GM18520 (cell line): Measurements from ENCODE around the gene SCN4A.

Source experiments
- ATAC-seq: cut with Tn5 transposase; IDR thresholded peaks from one replicate; pipeline ENCODE4 v1.9.1; 2021; ENCODE audit not compliant: unreplicated experiment

The SCN4A gene

DNA sequence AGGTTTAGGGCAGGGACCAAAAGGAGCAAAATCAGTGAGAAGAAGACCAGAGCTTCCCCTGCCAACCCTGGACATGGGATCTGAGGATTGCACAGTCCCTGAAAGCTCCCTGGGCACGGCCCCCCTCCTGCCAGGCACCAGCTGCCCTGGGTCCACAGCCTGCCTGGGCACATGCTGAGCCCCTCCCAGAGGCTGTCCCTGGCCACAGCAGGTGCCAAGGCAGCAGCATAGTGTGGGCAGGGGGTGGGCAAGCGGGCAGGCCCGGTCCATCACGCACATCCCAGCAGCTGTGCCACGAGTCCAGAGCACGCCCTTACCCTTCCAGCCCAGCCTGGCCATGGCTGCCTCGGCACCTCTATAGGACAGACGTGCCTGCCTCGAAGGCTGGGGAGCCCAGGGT, 12.7 kb downstream of the SCN4A start:
- ATAC-seq = no peak

- no peak for ATAC-seq
These were observed 16.3 kb downstream of the SCN4A start for GRCh38 chr17:63956296-63956920.

DNA sequence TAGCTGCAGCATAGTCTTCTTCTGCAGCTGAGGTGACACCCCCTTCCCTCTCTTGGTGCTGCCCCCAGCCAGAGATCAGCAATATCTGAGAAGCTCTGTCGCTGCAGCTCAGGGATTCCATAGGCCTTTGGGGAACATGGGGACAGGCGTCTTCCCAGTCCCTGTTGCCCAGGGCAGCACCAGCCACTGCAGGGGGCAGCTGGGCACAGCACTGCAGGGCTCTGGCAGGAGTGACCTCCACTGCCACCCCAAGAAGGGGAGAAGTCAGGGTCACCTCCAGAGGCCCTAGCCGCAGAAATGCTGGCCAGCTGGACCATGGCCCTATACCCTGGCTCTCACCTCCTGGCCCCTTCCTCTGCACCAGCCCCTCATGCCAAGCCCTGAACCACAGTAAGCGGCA, 16.9 kb downstream of the SCN4A start:
- ATAC-seq = no peak

DNA sequence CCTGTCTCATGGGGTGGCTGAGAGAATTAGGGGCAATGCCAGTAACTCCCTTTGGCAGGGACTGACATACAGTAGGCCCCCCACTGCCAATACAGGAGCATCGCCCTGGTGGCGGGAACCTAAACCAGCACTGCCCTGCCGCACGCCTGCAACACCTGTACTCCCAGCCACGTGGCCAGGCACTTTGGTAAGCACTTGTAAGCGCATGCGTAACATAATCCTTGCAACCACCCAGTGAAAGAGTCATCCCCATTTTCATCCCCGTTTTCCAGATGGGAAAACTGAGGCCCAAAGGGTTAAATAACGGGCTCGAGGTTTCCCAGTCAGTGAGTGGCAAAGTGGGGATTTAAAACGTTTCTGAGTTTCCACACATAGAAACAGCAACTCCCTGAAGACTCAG, 17.5 kb downstream of the SCN4A start:
- no peak for ATAC-seq

DNA sequence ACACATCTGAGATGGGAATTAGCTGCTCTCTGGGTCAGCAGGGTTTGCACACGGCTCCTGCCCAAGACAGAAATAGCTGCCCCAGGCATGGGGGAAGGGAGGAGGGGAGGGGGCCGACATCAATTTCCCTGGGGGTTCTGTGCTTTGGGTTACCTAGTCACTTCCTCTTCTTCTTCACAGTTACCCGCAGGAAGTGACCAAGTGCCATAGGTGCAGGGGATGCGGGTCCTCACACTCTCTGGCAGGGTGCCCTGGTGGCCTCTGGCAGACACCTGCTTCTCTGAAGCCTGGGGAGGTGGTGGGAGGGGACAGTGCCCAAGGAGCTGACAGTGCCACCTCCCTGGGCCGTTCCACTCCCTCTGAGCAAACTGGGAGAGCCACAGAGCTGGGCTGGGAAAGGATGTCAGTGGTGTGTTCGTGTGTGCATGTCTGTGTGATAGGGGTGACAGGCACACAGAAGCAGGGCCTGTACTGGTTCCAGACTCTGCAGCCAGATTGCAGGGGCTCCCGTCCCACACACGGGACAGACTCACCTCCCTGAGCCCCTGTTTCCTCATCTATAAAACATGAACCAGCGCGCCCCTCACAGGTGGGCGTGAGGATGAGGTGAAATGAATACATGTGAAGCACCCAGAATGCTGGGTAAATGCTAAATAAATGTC, 18.2 kb downstream of the SCN4A start:
- ATAC-seq = no peak

DNA sequence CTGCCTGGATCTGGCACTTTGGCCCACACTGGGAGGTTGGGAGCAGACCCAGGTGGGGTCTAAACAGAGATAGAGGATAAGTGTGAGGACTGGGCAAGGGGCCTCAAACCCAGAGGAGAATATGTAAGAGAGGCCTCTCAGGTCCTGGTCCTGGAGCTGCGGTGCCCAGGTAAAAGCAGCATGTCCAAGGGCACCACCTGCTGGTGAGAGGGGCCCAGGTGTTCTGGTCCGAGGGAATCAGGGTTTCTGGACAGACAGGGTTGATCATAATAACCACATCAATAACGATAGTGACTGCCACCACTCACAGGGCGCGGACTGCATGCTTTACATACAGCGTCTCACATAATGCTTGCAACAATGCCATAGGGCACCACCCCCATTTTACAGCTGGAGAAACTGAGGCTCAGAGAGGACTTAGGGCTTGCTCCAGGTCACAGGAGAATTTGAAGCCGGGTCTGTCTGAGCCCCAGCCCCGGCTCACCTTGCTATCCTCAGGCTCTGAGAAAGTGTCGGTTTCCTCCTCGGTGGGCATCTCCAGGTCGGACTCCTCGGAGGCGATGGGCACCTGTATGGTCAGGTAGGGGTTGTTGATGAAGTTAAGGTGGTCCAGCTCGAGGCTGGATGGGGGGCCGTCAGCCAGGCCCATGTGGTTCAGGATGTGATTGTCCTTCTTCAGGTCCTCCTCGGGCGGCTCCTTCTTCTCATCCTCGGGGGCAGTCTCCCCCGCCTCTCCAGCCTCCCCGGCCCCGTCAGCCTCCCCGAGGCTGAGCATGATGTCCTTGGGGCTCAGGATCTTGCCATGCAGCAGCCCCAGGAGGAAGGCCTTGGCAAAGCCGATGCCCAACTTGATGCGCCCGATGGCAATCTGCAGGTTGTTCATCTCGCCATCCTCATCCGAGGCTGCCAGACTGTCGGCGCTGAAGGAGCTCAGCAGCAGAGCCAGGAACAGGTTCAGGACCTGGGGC, 21.5 kb downstream of the SCN4A start:
- no peak for ATAC-seq

- ATAC-seq = no peak
These were observed 23.0 kb downstream of the SCN4A start for GRCh38 chr17:63949576-63950250.

DNA sequence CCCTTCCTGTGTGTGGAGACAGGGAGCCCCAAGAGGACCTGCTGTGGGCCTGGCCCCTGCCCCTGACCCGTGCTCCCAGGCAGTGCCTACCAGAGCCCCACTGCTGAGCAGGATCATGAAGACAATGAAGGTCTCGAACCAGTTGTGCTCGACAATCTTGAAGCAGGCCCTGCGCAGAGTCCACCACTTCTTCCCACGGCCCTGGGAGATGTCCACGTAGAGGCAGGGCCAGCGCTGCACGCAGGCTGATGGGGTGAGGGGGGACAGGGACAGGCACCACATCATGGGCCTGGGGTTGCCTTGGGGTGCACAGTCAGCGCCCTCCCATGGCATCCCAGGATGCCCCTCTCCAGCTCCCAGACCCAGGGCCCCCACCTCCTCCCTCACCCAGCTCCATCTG, 24.2 kb downstream of the SCN4A start:
- ATAC-seq = no peak

DNA sequence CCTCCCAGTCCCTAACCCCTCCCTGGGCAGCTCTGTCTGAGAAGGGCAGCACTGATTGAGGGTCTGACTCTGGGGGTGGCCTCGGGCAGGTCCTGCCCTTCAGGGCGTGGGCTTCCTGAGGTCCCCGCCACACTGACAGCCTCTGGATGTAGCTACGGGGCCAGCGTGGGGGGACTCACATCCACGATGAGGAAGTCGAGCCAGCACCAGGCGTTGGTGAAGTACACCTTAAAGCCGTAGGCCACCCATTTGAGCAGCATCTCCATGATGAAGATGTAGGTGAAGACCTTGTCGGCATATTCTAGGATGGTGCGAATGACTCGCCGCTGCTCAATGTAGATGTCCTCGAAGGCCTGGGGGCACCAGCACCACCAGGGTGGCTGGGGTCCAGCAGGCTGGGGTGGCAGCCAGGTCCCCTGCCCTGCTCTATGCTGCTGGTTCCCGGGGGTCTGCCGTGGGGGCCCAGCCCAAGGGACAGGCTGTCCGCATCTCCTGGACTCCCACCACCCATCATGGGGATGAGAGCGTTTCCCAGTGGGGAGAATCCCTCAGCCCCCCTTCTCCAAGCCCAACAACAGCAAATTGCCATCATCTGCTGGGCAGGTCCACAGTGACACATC, 24.9 kb downstream of the SCN4A start:
- ATAC-seq = no peak

- ATAC-seq = no peak
These were observed 26.0 kb downstream of the SCN4A start for GRCh38 chr17:63946440-63947363.

DNA sequence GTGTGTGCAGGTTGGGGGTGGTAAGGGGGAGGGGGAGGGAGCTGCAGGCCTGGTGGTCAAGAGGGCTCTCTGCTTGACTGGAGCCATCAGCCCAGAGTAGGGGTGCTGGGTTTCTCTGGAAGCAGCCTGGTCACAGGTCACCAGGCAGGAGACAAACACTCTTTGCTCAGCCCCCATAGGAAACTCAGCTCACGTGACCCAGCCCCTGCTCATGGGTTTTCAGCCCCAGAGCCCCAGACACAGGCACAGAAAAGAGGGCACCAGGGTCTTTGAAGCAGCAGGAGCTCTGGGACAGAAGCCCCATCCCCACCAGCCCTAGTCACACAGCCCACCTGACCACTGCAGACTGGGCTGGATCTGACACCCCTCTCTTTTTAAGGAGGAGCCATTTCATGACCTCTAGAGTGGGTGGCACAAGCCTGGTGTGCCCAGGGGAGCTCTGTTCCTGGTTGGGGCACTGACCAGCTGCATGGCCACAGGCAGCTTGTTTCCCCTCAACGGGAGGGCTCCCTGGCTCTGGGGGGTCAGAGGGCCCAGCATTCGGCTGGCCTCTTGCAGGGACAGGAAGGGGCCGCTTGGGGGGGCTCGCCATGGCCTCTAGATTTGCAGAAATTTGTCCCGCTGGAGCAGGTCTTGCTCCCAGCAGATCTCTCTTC, 26.8 kb downstream of the SCN4A start:
- ATAC-seq = no peak

GRCh38 chr17:63944736-63945499, 27.8 kb downstream of the SCN4A start:
- ATAC-seq = no peak

- ATAC-seq = no peak
These were observed 29.0 kb downstream of the SCN4A start for GRCh38 chr17:63943745-63944144.

DNA sequence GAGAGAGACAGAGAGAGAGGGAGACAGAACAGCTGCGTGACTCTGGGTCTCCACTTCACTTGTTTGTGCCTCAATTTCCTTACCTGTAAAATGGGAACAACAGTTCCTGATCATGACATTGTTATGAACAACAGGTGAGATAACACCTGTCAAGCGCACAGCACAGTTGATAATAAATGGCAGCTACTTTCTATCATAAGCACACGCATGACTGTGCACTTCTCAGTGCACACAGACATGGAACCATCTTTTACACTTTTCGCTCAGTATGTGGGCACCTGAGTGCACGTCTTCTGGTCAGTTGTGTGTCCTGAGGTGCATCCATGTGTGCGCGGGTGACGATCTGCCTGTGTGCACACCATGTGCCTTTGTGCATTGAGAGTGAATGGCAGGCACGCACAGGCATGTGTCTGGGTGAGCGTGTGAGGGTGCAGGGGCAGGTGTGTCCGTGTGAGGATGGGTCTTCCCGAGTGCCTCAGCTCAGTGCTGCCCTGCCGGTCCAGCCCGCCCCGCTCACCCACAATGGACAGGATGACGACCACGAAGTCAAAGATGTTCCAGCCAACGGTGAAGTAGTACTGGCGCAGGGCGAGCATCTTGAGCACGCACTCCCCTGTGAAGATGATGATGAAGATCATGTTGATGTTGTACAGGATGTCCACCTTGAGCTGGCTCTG, 30.3 kb downstream of the SCN4A start:
- ATAC-seq = no peak

- ATAC-seq = no peak
These were observed 31.0 kb downstream of the SCN4A start for GRCh38 chr17:63941751-63942150.

DNA sequence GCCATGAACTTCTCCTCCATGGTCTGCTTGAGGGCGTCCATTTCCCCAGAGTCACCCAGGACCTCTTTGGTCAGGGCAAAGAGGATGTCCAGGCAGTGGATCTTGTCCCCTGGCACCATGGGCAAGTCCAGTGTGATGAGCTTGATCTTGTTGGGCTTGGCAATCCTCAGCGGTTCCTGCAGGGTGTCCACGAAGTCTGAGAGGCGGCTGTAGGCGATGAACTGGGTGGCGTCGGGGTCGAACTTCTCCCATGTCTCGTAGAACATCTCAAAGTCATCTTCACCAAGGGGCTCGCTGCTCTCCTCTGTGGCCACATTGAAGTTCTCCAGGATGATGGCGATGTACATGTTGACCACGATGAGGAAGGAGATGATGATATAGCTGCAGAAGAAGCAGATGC, 31.6 kb downstream of the SCN4A start:
- no peak for ATAC-seq

DNA sequence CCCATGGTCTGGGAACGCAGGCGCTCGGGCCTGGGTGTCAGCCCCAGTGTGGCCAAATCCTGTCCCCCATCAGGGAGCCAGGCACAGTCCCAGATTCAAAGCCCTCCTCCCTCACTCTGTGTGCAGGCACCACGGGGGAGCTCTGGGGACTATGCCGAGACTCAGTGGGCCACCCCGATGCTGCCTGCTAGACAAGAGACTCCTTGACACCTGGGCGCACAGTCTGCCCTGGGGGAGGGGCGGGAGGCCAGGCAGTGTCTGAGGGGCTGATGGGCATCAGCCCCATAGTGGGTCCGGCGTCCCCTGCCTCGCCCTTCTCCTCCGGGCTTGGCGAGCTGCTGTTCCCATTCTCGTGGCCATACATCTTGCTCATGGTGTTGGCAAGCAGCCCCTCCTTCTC, 32.1 kb downstream of the SCN4A start:
- ATAC-seq = no peak

- ATAC-seq = no peak
These were observed 32.8 kb downstream of the SCN4A start for GRCh38 chr17:63939884-63940283.
